Measurements from ENCODE around the gene TTC3.
A peak's percentile ranks its signal among the peaks of the same experiment; 100 is the strongest.
"Not testable (repeated sequence)": the region's sequence is repeated elsewhere in the genome, so short reads cannot be mapped to it uniquely, and the experiment has no call there.

Gene TTC3

GRCh38 chr21:37139154-37139553 lies 66.1 kb downstream of the TTC3 start:
- TF ChIP-seq PAX5 (IDR thresholded peaks at IDR 0.05; ENCODE audit: insufficient read depth, low read length, severe bottlenecking) (no peak), POLR2A (IDR thresholded peaks at IDR 0.05; ENCODE audit: low read depth, low read length) (no peak), SPI1 (IDR thresholded peaks at IDR 0.05; ENCODE audit: low read depth, low read length) (no peak), POU2F2 (IDR thresholded peaks at IDR 0.05; ENCODE audit: low read depth, low read length) (no peak), POLR2AphosphoS5 (IDR thresholded peaks at IDR 0.05; ENCODE audit: low read depth, low read length) (no peak), TAF1 (IDR thresholded peaks at IDR 0.05; ENCODE audit: low read depth, low read length) (no peak)
- no peak for FAIRE-seq
- no peak for DNase-seq (ENCODE audit: insufficient read length, low spot score)

GRCh38 chr21:37139902-37140301 lies 66.8 kb downstream of the TTC3 start:
- DNase-seq (ENCODE audit: insufficient read length, low spot score): no peak
- no peak for FAIRE-seq
- TF ChIP-seq POU2F2 (IDR thresholded peaks at IDR 0.05; ENCODE audit: low read depth, low read length) (no peak), POLR2A (IDR thresholded peaks at IDR 0.05; ENCODE audit: low read depth, low read length) (no peak), POLR2AphosphoS5 (IDR thresholded peaks at IDR 0.05; ENCODE audit: low read depth, low read length) (no peak)

GRCh38 chr21:37143392-37143791 lies 70.3 kb downstream of the TTC3 start:
- DNase-seq (ENCODE audit: insufficient read length, low spot score); FAIRE-seq: not testable (repeated sequence)

GRCh38 chr21:37145635-37146111 lies 72.6 kb downstream of the TTC3 start:
- DNase-seq (ENCODE audit: insufficient read length, low spot score) (no peak), FAIRE-seq (peak; percentile 51)
- TF ChIP-seq POLR2AphosphoS5 (IDR thresholded peaks at IDR 0.05; ENCODE audit: low read depth, low read length) (no peak), POLR2A (IDR thresholded peaks at IDR 0.05; ENCODE audit: low read depth, low read length) (no peak), PAX5 (IDR thresholded peaks at IDR 0.05; ENCODE audit: insufficient read depth, low read length, severe bottlenecking) (no peak), POU2F2 (IDR thresholded peaks at IDR 0.05; ENCODE audit: low read depth, low read length) (no peak), TAF1 (IDR thresholded peaks at IDR 0.05; ENCODE audit: low read depth, low read length) (no peak), SPI1 (IDR thresholded peaks at IDR 0.05; ENCODE audit: low read depth, low read length) (no peak)

GRCh38 chr21:37146320-37147235 lies 73.5 kb downstream of the TTC3 start:
- FAIRE-seq (no peak), DNase-seq (ENCODE audit: insufficient read length, low spot score) (no peak)
- no peak for TF ChIP-seq POLR2AphosphoS5 (IDR thresholded peaks at IDR 0.05; ENCODE audit: low read depth, low read length)
- TF ChIP-seq POU2F2 (IDR thresholded peaks at IDR 0.05; ENCODE audit: low read depth, low read length): no peak
- TF ChIP-seq SPI1 (IDR thresholded peaks at IDR 0.05; ENCODE audit: low read depth, low read length): no peak
- no peak for TF ChIP-seq TAF1 (IDR thresholded peaks at IDR 0.05; ENCODE audit: low read depth, low read length)
- TF ChIP-seq POLR2A (IDR thresholded peaks at IDR 0.05; ENCODE audit: low read depth, low read length): no peak
- no peak for TF ChIP-seq PAX5 (IDR thresholded peaks at IDR 0.05; ENCODE audit: insufficient read depth, low read length, severe bottlenecking)

- no peak for TF ChIP-seq TAF1 (IDR thresholded peaks at IDR 0.05; ENCODE audit: low read depth, low read length)
- no peak for TF ChIP-seq POLR2AphosphoS5 (IDR thresholded peaks at IDR 0.05; ENCODE audit: low read depth, low read length)
- no peak for TF ChIP-seq SPI1 (IDR thresholded peaks at IDR 0.05; ENCODE audit: low read depth, low read length)
- TF ChIP-seq POU2F2 (IDR thresholded peaks at IDR 0.05; ENCODE audit: low read depth, low read length): no peak
- TF ChIP-seq POLR2A (IDR thresholded peaks at IDR 0.05; ENCODE audit: low read depth, low read length): no peak
- TF ChIP-seq PAX5 (IDR thresholded peaks at IDR 0.05; ENCODE audit: insufficient read depth, low read length, severe bottlenecking): no peak
- DNase-seq (ENCODE audit: insufficient read length, low spot score) (no peak), FAIRE-seq (peak; percentile 26)
Observed at GRCh38 chr21:37149411-37149810, 76.4 kb downstream of the TTC3 start.

- TF ChIP-seq PAX5 (IDR thresholded peaks at IDR 0.05; ENCODE audit: insufficient read depth, low read length, severe bottlenecking) (no peak), POLR2AphosphoS5 (IDR thresholded peaks at IDR 0.05; ENCODE audit: low read depth, low read length) (no peak), SPI1 (IDR thresholded peaks at IDR 0.05; ENCODE audit: low read depth, low read length) (no peak), TAF1 (IDR thresholded peaks at IDR 0.05; ENCODE audit: low read depth, low read length) (no peak), POLR2A (IDR thresholded peaks at IDR 0.05; ENCODE audit: low read depth, low read length) (no peak), POU2F2 (IDR thresholded peaks at IDR 0.05; ENCODE audit: low read depth, low read length) (no peak)
- DNase-seq (ENCODE audit: insufficient read length, low spot score) (no peak), FAIRE-seq (no peak)
Observed at GRCh38 chr21:37153196-37153934, 80.3 kb downstream of the TTC3 start.

GRCh38 chr21:37153935-37154350 lies 80.9 kb downstream of the TTC3 start:
- DNase-seq (ENCODE audit: insufficient read length, low spot score) (no peak), FAIRE-seq (no peak)
- TF ChIP-seq POLR2AphosphoS5 (IDR thresholded peaks at IDR 0.05; ENCODE audit: low read depth, low read length) (no peak), PAX5 (IDR thresholded peaks at IDR 0.05; ENCODE audit: insufficient read depth, low read length, severe bottlenecking) (no peak), SPI1 (IDR thresholded peaks at IDR 0.05; ENCODE audit: low read depth, low read length) (no peak), POU2F2 (IDR thresholded peaks at IDR 0.05; ENCODE audit: low read depth, low read length) (no peak), TAF1 (IDR thresholded peaks at IDR 0.05; ENCODE audit: low read depth, low read length) (no peak), POLR2A (IDR thresholded peaks at IDR 0.05; ENCODE audit: low read depth, low read length) (no peak)

GRCh38 chr21:37155186-37155585 lies 82.1 kb downstream of the TTC3 start:
- DNase-seq (ENCODE audit: insufficient read length, low spot score): no peak
- no peak for TF ChIP-seq SPI1 (IDR thresholded peaks at IDR 0.05; ENCODE audit: low read depth, low read length)
- TF ChIP-seq TAF1 (IDR thresholded peaks at IDR 0.05; ENCODE audit: low read depth, low read length): no peak
- no peak for TF ChIP-seq POU2F2 (IDR thresholded peaks at IDR 0.05; ENCODE audit: low read depth, low read length)
- no peak for TF ChIP-seq POLR2AphosphoS5 (IDR thresholded peaks at IDR 0.05; ENCODE audit: low read depth, low read length)
- TF ChIP-seq PAX5 (IDR thresholded peaks at IDR 0.05; ENCODE audit: insufficient read depth, low read length, severe bottlenecking): no peak
- TF ChIP-seq POLR2A (IDR thresholded peaks at IDR 0.05; ENCODE audit: low read depth, low read length): no peak
- no peak for FAIRE-seq

All from GM12891 (cell line).